ENCODE results near the gene RXRG. TPM values are rescaled to one million over a fixed set of nuclear protein-coding genes. Genes with fewer than 3 reads are reported as not detected.

The RXRG gene
- total and polyA plus RNA-seq, 9 of the 15 experiments (the other 6 are each of a cell fraction or from before 2014, with no cell fraction given) = not detected

DNA sequence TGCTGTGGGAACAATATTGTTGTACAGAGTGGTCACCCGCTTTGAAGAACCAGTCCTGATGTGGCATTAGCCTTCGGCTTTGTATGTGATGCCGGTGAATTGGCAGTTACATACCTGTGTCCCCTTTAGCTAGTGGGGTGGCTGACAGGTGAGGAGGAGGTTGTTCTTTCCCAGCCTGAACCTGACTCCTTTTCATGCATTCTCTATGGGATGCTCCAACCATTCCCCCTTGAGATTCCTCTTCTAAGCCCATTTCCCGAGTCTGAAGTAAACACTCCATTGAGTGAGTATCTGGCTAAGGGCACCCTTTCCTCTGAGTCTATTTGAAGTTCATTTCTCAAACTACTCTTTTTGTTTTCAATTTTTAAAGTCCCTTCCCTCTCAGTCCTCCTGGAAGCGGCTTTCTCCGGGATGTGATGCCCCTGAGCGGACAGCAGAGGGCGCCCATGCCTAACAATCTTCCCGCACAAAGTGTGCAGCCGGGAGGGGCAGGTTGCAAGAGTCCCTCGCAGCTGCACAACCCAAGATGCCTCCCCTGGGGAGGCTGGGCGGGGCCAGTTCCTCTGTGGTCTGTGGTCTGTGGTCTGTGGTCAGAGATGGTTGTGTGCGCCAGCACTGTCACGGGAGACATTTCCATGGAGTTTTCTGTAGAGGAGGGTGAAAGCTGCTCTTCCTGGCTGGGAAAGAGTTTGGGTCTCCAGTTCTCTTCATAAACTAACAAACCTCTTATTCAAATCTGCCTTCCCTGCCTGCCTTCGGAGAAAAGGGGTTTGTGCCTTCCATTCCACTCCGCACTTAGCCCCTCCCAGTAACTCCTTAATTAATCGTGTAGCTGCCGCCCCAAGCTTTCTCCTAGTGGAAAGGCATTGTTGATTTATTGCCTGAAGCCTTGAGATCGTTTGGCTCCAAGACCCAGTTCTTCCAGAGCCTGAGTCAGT, 52.0 kb downstream of the RXRG start (continued):
- TF ChIP-seq, protein P1, sequence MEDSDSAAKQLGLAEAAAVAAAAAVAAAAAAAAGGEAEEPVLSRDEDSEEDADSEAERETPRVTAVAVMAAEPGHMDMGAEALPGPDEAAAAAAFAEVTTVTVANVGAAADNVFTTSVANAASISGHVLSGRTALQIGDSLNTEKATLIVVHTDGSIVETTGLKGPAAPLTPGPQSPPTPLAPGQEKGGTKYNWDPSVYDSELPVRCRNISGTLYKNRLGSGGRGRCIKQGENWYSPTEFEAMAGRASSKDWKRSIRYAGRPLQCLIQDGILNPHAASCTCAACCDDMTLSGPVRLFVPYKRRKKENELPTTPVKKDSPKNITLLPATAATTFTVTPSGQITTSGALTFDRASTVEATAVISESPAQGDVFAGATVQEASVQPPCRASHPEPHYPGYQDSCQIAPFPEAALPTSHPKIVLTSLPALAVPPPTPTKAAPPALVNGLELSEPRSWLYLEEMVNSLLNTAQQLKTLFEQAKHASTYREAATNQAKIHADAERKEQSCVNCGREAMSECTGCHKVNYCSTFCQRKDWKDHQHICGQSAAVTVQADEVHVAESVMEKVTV (CRISPR knock-in tag; IDR thresholded peaks at IDR 0.05) = peak; percentile 95
- TF ChIP-seq ESRRA (IDR thresholded peaks at IDR 0.05; ENCODE audit: borderline replicate concordance, low read depth) (peak; percentile 100; the same call in 1 of the 2 replicates), ZNF124 (CRISPR knock-in tag; IDR thresholded peaks at IDR 0.05) (no peak), PHTF2 (CRISPR knock-in tag; IDR thresholded peaks at IDR 0.05) (no peak), CC2D1A (IDR thresholded peaks at IDR 0.05) (peak; percentile 54; the same call in 1 of the 2 replicates), ATF7 (IDR thresholded peaks at IDR 0.05) (peak; percentile 52), CBX8 (IDR thresholded peaks at IDR 0.05; ENCODE audit: borderline replicate concordance, extremely low read depth, low read depth, low read length, poor library complexity, severe bottlenecking) (no peak), SOX6 (IDR thresholded peaks at IDR 0.05) (peak; percentile 63; the same call in 1 of the 2 replicates), PHB (CRISPR knock-in tag; IDR thresholded peaks at IDR 0.05) (no peak)
- TF ChIP-seq, protein P2, sequence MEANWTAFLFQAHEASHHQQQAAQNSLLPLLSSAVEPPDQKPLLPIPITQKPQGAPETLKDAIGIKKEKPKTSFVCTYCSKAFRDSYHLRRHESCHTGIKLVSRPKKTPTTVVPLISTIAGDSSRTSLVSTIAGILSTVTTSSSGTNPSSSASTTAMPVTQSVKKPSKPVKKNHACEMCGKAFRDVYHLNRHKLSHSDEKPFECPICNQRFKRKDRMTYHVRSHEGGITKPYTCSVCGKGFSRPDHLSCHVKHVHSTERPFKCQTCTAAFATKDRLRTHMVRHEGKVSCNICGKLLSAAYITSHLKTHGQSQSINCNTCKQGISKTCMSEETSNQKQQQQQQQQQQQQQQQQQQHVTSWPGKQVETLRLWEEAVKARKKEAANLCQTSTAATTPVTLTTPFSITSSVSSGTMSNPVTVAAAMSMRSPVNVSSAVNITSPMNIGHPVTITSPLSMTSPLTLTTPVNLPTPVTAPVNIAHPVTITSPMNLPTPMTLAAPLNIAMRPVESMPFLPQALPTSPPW (CRISPR knock-in tag; IDR thresholded peaks at IDR 0.05) = peak; percentile 92
- TF ChIP-seq, protein P3, sequence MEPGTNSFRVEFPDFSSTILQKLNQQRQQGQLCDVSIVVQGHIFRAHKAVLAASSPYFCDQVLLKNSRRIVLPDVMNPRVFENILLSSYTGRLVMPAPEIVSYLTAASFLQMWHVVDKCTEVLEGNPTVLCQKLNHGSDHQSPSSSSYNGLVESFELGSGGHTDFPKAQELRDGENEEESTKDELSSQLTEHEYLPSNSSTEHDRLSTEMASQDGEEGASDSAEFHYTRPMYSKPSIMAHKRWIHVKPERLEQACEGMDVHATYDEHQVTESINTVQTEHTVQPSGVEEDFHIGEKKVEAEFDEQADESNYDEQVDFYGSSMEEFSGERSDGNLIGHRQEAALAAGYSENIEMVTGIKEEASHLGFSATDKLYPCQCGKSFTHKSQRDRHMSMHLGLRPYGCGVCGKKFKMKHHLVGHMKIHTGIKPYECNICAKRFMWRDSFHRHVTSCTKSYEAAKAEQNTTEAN (CRISPR knock-in tag; IDR thresholded peaks at IDR 0.05) = no peak
- TF ChIP-seq, protein P4, sequence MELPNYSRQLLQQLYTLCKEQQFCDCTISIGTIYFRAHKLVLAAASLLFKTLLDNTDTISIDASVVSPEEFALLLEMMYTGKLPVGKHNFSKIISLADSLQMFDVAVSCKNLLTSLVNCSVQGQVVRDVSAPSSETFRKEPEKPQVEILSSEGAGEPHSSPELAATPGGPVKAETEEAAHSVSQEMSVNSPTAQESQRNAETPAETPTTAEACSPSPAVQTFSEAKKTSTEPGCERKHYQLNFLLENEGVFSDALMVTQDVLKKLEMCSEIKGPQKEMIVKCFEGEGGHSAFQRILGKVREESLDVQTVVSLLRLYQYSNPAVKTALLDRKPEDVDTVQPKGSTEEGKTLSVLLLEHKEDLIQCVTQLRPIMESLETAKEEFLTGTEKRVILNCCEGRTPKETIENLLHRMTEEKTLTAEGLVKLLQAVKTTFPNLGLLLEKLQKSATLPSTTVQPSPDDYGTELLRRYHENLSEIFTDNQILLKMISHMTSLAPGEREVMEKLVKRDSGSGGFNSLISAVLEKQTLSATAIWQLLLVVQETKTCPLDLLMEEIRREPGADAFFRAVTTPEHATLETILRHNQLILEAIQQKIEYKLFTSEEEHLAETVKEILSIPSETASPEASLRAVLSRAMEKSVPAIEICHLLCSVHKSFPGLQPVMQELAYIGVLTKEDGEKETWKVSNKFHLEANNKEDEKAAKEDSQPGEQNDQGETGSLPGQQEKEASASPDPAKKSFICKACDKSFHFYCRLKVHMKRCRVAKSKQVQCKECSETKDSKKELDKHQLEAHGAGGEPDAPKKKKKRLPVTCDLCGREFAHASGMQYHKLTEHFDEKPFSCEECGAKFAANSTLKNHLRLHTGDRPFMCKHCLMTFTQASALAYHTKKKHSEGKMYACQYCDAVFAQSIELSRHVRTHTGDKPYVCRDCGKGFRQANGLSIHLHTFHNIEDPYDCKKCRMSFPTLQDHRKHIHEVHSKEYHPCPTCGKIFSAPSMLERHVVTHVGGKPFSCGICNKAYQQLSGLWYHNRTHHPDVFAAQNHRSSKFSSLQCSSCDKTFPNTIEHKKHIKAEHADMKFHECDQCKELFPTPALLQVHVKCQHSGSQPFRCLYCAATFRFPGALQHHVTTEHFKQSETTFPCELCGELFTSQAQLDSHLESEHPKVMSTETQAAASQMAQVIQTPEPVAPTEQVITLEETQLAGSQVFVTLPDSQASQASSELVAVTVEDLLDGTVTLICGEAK (IDR thresholded peaks at IDR 0.05) = no peak
- TF ChIP-seq, protein P4 (CRISPR knock-in tag; IDR thresholded peaks at IDR 0.05) = no peak
